Right lobe of liver (tissue), 4 donors: ENCODE data around the gene IER3IP1.

Experiments
- CTCF ChIP-seq, 4 donors: fragments of 200-600 bp in 3 of 4; fragments of 450-650 bp in 1 of 4; IDR thresholded peaks; one replicate each; pipeline versions ENCODE4 v1.5.1 to v1.8.0; 2016 to 2022; ENCODE audit warnings: antibody characterized with exemption in 4 of 4, mild to moderate bottlenecking in 2 of 4
- POLR2A ChIP-seq: fragments of 450-650 bp; IDR thresholded peaks from one replicate; pipeline ENCODE4 v1.6.1; 2017; ENCODE audit warnings: antibody characterized with exemption, mild to moderate bottlenecking
- donor health status: DM: no; HTN: no; CAD: no.
- donor health status: DM: no; HTN: no; CAD: no.
- donor health status: DM: no; HTN: yes; CAD: no.

GRCh38 chr18:47174545-47175116, 1.5 kb downstream of the IER3IP1 start:
- TF ChIP-seq CTCF (IDR thresholded peaks at IDR 0.05): no peak
- no peak for TF ChIP-seq POLR2A
